Inferior parietal cortex (tissue), 1 donor: ENCODE results near the gene EFNB2.

Experiments
- DNase-seq: peaks from one replicate; pipeline ENCODE4 v3.0.0-alpha.2; 2016; ENCODE audit errors: extremely low spot score

Gene EFNB2, protein sequence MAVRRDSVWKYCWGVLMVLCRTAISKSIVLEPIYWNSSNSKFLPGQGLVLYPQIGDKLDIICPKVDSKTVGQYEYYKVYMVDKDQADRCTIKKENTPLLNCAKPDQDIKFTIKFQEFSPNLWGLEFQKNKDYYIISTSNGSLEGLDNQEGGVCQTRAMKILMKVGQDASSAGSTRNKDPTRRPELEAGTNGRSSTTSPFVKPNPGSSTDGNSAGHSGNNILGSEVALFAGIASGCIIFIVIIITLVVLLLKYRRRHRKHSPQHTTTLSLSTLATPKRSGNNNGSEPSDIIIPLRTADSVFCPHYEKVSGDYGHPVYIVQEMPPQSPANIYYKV

GRCh38 chr13:106535552-106536243 is at the start of gene EFNB2:
Gene EFNB2, minus strand, starts transcription at chr13:106535662. Its CDS starts 698 bp downstream, at chr13:106534964.
- peak; percentile 89 for DNase-seq

DNA sequence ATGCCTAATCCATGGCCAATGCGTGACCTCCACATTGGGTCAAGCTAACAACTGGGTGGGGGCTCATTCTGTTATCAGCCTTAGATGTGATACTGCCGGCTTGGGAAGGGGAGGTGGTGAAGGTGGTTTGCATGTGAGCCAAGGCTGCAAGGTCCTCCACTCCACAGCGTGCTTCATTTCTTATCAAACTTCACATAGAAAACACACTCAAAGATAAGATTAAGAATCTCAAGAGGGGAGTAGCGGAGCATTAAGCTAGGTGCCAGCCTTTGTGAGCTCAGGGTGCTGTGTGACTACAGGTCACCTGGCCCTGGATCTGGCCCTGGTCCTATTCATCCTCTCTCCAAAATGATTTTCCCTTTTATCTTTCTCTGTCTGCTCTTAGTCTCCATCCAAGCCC is 45.8 kb upstream of the EFNB2 start:
- DNase-seq = no peak

DNA sequence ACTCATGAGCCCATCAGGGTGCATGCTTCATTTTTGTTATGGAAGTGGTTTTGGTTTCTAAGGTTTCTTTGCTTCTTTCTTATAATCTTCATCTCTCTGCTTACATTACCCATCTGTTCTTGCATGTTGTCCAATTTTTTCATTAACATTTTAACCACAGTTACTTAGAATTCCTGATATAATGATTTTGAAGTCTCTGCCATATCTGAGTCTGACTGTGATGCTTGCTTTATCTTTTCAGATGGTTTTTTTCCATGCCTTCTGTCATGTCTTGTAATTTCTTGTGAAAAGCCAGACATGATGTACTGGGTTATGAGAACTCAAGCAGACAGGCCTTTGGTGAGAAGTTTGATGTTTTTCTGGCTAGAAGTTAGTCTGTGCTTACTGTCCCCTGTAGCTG is 40.4 kb upstream of the EFNB2 start:
- DNase-seq = no peak

- no peak for DNase-seq
Observed at GRCh38 chr13:106573868-106574267, 38.4 kb upstream of the EFNB2 start.

DNA sequence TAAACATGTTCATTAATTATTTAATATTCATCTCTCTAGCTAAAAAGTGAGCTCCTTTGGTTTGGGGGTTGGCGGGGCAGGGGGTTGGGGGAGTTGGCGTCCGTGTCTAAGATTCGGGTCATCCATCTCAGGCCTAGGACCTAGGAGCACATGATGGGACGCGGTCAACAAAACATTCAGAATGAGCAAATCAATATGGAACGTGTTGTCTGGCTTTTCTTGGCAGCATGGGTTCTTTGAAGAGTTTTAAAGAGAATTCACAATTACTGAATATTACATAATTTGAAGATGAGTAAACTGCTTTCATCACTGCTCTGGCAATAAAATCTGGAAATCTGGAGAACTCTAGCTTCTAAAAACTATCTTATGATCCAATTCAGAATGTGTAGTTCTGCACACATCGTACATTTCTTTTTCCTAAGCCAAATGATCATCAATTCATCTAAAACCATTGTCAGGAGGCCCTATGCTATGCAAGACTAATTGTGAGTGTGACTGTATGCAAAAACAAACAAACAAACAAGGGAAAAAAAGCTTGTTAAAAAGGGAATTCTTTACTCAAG is 37.9 kb upstream of the EFNB2 start:
- peak; percentile 57 for DNase-seq

GRCh38 chr13:106570299-106570852 is 34.9 kb upstream of the EFNB2 start:
- no peak for DNase-seq

DNA sequence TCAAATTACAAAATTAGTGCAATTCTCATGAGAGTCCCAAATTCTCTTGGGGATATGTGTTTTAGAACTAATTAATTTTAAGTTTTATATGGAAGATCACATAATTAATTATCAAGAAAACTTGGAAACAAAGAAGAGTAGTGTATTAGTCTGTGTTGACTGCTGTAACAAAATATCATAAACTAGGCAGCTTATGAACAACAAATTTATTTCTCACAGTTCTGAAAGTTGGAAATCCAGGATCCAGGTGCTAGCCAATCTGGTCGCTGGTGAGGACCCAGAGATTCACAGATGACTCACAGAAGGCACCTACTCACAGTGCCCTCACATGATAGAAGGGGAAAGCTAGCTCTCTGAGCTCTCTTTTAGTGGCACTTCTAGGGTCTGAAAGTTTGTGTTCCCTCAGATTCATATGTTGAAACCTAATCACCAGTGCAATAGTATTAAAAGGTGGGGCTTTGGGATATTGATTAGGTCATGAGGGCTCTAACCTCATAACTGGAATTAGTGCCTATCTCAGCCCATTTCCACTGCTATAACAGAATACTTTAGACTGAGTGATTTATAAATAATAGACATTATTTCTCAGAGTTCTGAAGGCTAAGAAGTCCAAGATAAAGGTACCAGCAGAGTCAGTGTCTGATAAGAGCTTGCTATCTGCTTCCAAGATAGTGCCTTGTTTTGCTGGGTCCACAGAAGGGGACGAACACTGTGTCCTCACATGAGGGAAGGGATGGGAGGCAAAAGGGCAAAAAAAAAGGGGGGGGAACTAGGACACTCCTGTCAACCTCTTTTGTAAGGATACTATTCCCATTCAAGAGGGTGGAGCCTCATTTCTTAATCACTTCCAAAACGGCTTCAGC is 34.0 kb upstream of the EFNB2 start:
- no peak for DNase-seq

GRCh38 chr13:106568299-106569003 is 33.0 kb upstream of the EFNB2 start:
- no peak for DNase-seq

- DNase-seq = peak; percentile 95
Observed at GRCh38 chr13:106567474-106568298, 32.2 kb upstream of the EFNB2 start, which contains the start of gene ARGLU1. Gene ARGLU1, minus strand, starts transcription at chr13:106568137. Its CDS starts 218 bp downstream, at chr13:106567919.

GRCh38 chr13:106566641-106567473 is 31.4 kb upstream of the EFNB2 start:
- no peak for DNase-seq

- no peak for DNase-seq
Observed at GRCh38 chr13:106565127-106565775, 29.8 kb upstream of the EFNB2 start.

DNA sequence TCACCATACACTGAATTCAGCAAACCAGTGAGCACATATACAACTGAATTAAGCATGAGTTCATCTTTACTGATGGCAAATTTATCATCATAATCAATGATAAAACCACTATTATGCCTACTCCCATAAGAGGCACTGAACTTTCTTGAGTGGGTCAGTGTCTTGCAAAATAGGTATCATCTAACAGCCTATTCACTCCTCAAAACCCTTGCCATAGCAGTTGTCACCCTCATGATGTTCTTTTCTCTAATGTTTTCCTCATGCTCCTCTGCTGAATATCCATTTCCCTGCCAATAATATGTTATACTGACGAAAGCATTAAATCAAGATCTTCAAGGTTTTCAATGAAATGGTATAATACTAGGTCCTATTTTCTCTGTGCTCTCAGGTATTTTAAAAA is 26.8 kb upstream of the EFNB2 start:
- no peak for DNase-seq

GRCh38 chr13:106561551-106562170 is 26.2 kb upstream of the EFNB2 start:
- DNase-seq = no peak

GRCh38 chr13:106560821-106561220 is 25.4 kb upstream of the EFNB2 start:
- DNase-seq = no peak

- no peak for DNase-seq
Observed at GRCh38 chr13:106558527-106558926, 23.1 kb upstream of the EFNB2 start.

- DNase-seq = no peak
Observed at GRCh38 chr13:106555631-106556328, 20.3 kb upstream of the EFNB2 start.

- DNase-seq = no peak
Observed at GRCh38 chr13:106551751-106552150, 16.3 kb upstream of the EFNB2 start.

- no peak for DNase-seq
Observed at GRCh38 chr13:106551350-106551749, 15.9 kb upstream of the EFNB2 start.
